ENCODE results near the gene ANKRD44. TPM values are rescaled to one million over a fixed set of nuclear protein-coding genes. Genes with fewer than 3 reads are reported as not detected.

ANKRD44 gene
- total and polyA plus RNA-seq, 2 experiments from 2014 or later = 2.9 to 4.9 TPM

DNA sequence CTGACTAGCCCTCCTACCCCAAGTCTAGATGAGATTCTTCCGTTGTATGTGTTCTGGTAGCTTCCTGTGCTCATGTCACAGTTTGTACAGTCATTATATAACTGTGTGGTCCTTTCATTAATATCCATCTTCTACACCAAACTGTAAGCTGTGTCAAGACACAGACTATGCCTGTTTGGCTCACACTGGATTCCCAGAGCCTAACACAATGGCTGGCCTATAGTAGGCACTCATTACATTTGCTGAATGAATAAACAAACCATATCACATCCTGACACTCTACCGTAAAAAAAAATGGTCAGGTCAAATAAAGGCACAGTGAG lies 72.6 kb downstream of the ANKRD44 start:
- Histone ChIP-seq H3K9me2 (ENCODE audit: insufficient read depth) (no peaks in the 10 kb centered on the region), H3K4me2 (ENCODE audit: unreplicated experiment) (no peak overlapping the region), H3K9ac (no peak overlapping the region), H3K4me3 (no peak overlapping the region), H3K27ac (no peak overlapping the region), H3K9me3 (ENCODE audit: low read depth) (no peaks in the 10 kb centered on the region), H4K20me1 (ENCODE audit: insufficient read depth) (no peaks in the 10 kb centered on the region), H3K4me1 (ENCODE audit: insufficient read depth) (no peaks in the 10 kb centered on the region), H3K27me3 (replicated peaks; ENCODE audit: insufficient read depth) (no peaks in the 10 kb centered on the region), H2AFZ (no peak overlapping the region), H3F3A (ENCODE audit: insufficient read depth) (no peaks in the 10 kb centered on the region), H3K36me3 (ENCODE audit: low read depth) (no peaks in the 10 kb centered on the region), H3K79me2 (ENCODE audit: insufficient read depth) (no peaks in the 10 kb centered on the region)
- no peak for TF ChIP-seq EZH2 (IDR thresholded peaks at IDR 0.05; ENCODE audit: insufficient read depth, poor library complexity, severe bottlenecking)
- WGBS, 2 experiments (ENCODE audit: low coverage in 1 of 2, low lambda C conversion rate in 2 of 2, missing lambda C conversion rate in 2 of 2) = 96 to 100% methylated on average over 2 of the region's 2 CpGs
- in situ Hi-C loops (cut with MboI) = no loop called here
- no peak for DNase-seq

GRCh38 chr2:197237291-197238042 lies 73.1 kb downstream of the ANKRD44 start:
- Histone ChIP-seq H3K36me3 (ENCODE audit: low read depth) (no peaks in the 10 kb centered on the region), H3K79me2 (ENCODE audit: insufficient read depth) (no peaks in the 10 kb centered on the region), H3K4me3 (no peak overlapping the region), H3K27ac (no peak overlapping the region), H3K9me2 (ENCODE audit: insufficient read depth) (no peaks in the 10 kb centered on the region), H3K4me2 (ENCODE audit: unreplicated experiment) (no peak overlapping the region), H3F3A (ENCODE audit: insufficient read depth) (no peaks in the 10 kb centered on the region), H3K4me1 (ENCODE audit: insufficient read depth) (no peaks in the 10 kb centered on the region), H3K9me3 (ENCODE audit: low read depth) (no peaks in the 10 kb centered on the region), H3K27me3 (replicated peaks; ENCODE audit: insufficient read depth) (no peaks in the 10 kb centered on the region), H3K9ac (no peak overlapping the region), H2AFZ (no peak overlapping the region), H4K20me1 (ENCODE audit: insufficient read depth) (no peaks in the 10 kb centered on the region)
- TF ChIP-seq EZH2 (IDR thresholded peaks at IDR 0.05; ENCODE audit: insufficient read depth, poor library complexity, severe bottlenecking) (no peak), EZH2phosphoT487 (IDR thresholded peaks at IDR 0.05; ENCODE audit: insufficient read depth, low read depth) (no peak)
- 41 to 42% methylated on average over 8 of the region's 8 CpGs for WGBS, 2 experiments (ENCODE audit: low coverage in 1 of 2, low lambda C conversion rate in 2 of 2, missing lambda C conversion rate in 2 of 2)
- DNase-seq = no peak
- in situ Hi-C loops (cut with MboI) = no loop called here

GRCh38 chr2:197236816-197237215 lies 73.8 kb downstream of the ANKRD44 start:
- in situ Hi-C loops (cut with MboI) = no loop called here
- Histone ChIP-seq H3K4me2 (ENCODE audit: unreplicated experiment) (no peak overlapping the region), H3F3A (ENCODE audit: insufficient read depth) (no peaks in the 10 kb centered on the region), H3K9ac (no peak overlapping the region), H3K79me2 (ENCODE audit: insufficient read depth) (no peaks in the 10 kb centered on the region), H2AFZ (no peak overlapping the region), H3K4me3 (no peak overlapping the region), H3K4me1 (ENCODE audit: insufficient read depth) (no peaks in the 10 kb centered on the region), H4K20me1 (ENCODE audit: insufficient read depth) (no peaks in the 10 kb centered on the region), H3K27ac (no peak overlapping the region), H3K9me3 (ENCODE audit: low read depth) (no peaks in the 10 kb centered on the region), H3K36me3 (ENCODE audit: low read depth) (no peaks in the 10 kb centered on the region), H3K9me2 (ENCODE audit: insufficient read depth) (no peaks in the 10 kb centered on the region), H3K27me3 (replicated peaks; ENCODE audit: insufficient read depth) (no peaks in the 10 kb centered on the region)
- no peak for TF ChIP-seq EZH2 (IDR thresholded peaks at IDR 0.05; ENCODE audit: insufficient read depth, poor library complexity, severe bottlenecking)
- WGBS, 2 experiments (ENCODE audit: low coverage in 1 of 2, low lambda C conversion rate in 2 of 2, missing lambda C conversion rate in 2 of 2) = 58% methylated on average over 7 of the region's 7 CpGs
- no peak for DNase-seq

GRCh38 chr2:197236159-197236558 lies 74.4 kb downstream of the ANKRD44 start:
- Histone ChIP-seq H3K4me2 (ENCODE audit: unreplicated experiment) (no peak overlapping the region), H4K20me1 (ENCODE audit: insufficient read depth) (no peaks in the 10 kb centered on the region), H3K4me3 (no peak overlapping the region), H3K36me3 (ENCODE audit: low read depth) (no peaks in the 10 kb centered on the region), H3K4me1 (ENCODE audit: insufficient read depth) (no peaks in the 10 kb centered on the region), H3K79me2 (ENCODE audit: insufficient read depth) (no peaks in the 10 kb centered on the region), H3K27me3 (replicated peaks; ENCODE audit: insufficient read depth) (no peaks in the 10 kb centered on the region), H3F3A (ENCODE audit: insufficient read depth) (no peaks in the 10 kb centered on the region), H3K27ac (no peak overlapping the region), H3K9ac (no peak overlapping the region), H3K9me2 (ENCODE audit: insufficient read depth) (no peaks in the 10 kb centered on the region), H2AFZ (no peak overlapping the region), H3K9me3 (ENCODE audit: low read depth) (no peaks in the 10 kb centered on the region)
- TF ChIP-seq EZH2phosphoT487 (IDR thresholded peaks at IDR 0.05; ENCODE audit: insufficient read depth, low read depth) (no peak), EZH2 (IDR thresholded peaks at IDR 0.05; ENCODE audit: insufficient read depth, poor library complexity, severe bottlenecking) (no peak)
- in situ Hi-C loops (cut with MboI) = no loop called here
- 92 to 100% methylated on average over 2 of the region's 2 CpGs for WGBS, 2 experiments (ENCODE audit: low coverage in 1 of 2, low lambda C conversion rate in 2 of 2, missing lambda C conversion rate in 2 of 2)
- no peak for DNase-seq

- Histone ChIP-seq H3K36me3 (ENCODE audit: low read depth) (no peaks in the 10 kb centered on the region), H3K9me2 (ENCODE audit: insufficient read depth) (no peaks in the 10 kb centered on the region), H3F3A (ENCODE audit: insufficient read depth) (peaks cover under 1% of the 10 kb centered on the region), H3K79me2 (ENCODE audit: insufficient read depth) (no peaks in the 10 kb centered on the region), H3K4me3 (no peak overlapping the region), H4K20me1 (ENCODE audit: insufficient read depth) (no peaks in the 10 kb centered on the region), H3K9ac (no peak overlapping the region), H3K4me2 (ENCODE audit: unreplicated experiment) (no peak overlapping the region), H3K4me1 (ENCODE audit: insufficient read depth) (peaks cover under 1% of the 10 kb centered on the region), H2AFZ (no peak overlapping the region), H3K27ac (no peak overlapping the region), H3K27me3 (replicated peaks; ENCODE audit: insufficient read depth) (no peaks in the 10 kb centered on the region), H3K9me3 (ENCODE audit: low read depth) (no peaks in the 10 kb centered on the region)
- in situ Hi-C loops (cut with MboI) = no loop called here
- 87 to 90% methylated on average over 3 of the region's 3 CpGs for WGBS, 2 experiments (ENCODE audit: low coverage in 1 of 2, low lambda C conversion rate in 2 of 2, missing lambda C conversion rate in 2 of 2)
- no peak for DNase-seq
- TF ChIP-seq EZH2phosphoT487 (IDR thresholded peaks at IDR 0.05; ENCODE audit: insufficient read depth, low read depth) (no peak), EZH2 (IDR thresholded peaks at IDR 0.05; ENCODE audit: insufficient read depth, poor library complexity, severe bottlenecking) (no peak)
Observed at GRCh38 chr2:197235711-197236110, 74.9 kb downstream of the ANKRD44 start.
